GM19099 (cell line): ENCODE data around the gene MRS2.

Source experiments
- POLR2A ChIP-seq: IDR thresholded peaks from 3 replicates; pipeline ENCODE4 v1.6.1; 2011; ENCODE audit warnings: low read depth; ENCODE audit not compliant: insufficient read length; ENCODE audit errors: extremely low read depth

Gene MRS2

DNA sequence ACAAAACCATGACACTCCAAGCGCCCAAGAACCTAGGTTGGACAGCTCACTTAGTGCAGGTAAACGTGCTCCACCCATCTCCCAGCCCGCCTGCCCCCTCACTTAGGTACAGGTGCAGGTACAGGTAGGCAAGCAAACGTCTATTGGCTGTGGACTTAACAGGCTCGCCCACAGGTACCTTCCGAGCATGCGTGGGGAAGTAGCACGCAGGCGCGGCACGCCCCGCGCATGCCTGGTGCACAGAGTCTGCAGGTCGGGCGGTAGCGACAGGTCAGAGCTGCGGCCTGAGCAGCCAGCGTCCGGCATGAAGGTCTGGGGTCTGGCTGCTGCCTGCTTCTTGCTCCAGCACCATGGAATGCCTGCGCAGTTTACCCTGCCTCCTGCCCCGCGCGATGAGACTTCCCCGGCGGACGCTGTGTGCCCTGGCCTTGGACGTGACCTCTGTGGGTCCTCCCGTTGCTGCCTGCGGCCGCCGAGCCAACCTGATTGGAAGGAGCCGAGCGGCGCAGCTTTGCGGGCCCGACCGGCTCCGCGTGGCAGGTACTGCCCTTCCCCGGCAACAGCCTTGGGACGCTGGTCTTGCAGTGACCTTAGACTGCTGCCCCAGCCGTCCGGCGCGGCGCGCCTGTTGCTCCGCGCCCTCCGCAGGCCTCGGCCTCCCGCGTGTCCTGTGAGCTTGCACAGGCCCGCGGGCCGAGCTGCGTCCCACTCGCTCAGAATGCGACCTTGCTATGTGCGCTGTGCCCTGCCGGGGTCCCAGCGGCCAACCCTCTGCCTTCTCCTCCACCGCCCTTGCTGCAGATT lies at the start of gene MRS2:
Gene MRS2 (plus strand): TSS at position 240 of the 804 bp plus-strand sequence. CDS start 111 bp downstream, at position 351.
- TF ChIP-seq POLR2A, result peak; percentile 92

- no peak for TF ChIP-seq POLR2A
These were observed 48.9 kb upstream of the MRS2 start for GRCh38 chr6:24353861-24354260.

- TF ChIP-seq POLR2A, result no peak
These were observed 47.3 kb upstream of the MRS2 start for GRCh38 chr6:24355393-24355792.

DNA sequence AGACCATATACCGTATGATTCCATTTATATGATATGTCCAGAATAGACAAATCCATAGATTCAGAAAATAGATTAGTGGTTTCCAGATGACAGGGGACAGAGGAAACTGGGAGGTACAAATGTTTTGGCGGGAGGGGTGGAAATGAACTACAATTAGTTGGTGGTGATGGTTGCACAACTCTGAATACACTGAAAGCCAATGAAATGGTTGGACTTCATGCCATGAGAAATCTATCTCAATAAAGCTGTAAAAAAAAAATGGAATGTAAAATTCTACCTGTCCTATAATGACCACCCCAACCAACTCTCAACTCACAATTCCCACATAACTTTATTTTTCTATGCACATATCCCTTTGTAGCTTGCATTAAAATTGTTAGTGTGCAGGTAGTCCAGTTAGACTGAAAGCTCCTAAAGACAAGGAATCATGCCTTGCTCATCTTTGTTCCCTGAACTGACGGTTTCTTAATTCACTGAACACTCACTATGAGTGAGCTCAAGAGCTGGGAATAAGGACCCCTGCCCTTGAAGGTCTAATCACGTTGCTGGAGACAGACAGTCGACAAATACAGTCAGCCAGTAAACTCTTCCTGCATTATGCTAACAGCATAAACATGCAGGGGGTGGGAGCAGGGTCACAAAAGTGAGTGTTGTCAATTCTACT lies 46.3 kb upstream of the MRS2 start:
- TF ChIP-seq POLR2A, result no peak

DNA sequence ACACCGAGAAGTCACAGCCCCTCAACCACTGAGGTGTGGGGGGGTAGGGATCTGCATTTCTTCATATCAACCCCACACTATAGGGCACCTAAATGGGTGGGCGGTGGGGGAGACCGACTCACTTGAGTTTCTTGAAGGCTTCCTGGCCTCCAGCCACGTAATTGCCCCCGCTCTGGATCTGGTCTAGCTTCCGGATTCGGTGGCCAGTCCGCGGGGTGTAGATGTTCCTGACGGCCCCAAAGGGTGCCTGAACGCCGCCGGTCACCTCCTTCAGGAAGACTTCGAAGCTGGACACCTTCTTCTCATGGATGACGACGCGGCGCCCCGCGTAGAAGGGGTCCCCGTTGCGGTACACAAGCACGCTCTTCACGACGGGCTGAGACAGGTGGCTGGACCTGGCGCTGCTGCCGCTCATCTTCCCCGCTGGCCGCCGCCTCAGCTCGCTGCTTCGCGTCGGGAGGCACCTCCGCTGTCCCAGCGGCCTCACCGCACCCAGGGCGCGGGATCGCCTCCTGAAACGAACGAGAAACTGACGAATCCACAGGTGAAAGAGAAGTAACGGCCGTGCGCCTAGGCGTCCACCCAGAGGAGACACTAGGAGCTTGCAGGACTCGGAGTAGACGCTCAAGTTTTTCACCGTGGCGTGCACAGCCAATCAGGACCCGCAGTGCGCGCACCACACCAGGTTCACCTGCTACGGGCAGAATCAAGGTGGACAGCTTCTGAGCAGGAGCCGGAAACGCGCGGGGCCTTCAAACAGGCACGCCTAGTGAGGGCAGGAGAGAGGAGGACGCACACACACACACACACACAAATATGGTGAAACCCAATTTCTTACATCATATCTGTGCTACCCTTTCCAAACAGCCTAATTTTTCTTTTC lies 45.2 kb upstream of the MRS2 start, which contains the start of gene DCDC2:
Gene DCDC2 (minus strand): TSS at position 724 of the 883 bp plus-strand sequence. CDS start 309 bp downstream, at position 415.
- TF ChIP-seq POLR2A, result no peak

DNA sequence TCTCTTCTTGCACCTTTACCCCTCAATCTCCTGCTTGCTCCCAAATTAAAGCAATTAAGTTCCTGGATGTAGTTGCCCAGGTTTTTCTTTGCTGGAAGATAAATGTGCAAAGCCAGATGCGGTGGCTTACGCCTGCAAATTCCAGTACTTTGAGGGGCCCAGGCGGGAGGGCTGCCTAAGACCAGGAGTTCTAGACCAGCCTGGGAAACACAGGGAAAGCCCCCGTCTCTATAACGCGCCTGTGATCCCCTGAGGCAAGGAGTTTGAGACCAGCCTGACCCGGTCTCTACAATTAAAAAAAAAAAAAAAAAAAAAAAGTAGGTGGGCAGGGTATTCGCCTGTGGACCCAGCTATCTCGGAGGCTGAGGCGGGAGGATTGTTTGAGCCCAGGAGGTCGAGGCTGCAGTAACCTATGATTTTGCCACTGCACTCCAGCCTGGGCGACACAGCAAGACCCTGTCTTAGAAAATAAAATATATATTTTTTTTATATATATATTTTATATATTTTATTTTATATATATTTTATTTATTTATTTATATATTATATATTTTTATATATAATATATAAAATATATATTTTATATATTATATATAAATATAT lies 44.4 kb upstream of the MRS2 start:
- no peak for TF ChIP-seq POLR2A

DNA sequence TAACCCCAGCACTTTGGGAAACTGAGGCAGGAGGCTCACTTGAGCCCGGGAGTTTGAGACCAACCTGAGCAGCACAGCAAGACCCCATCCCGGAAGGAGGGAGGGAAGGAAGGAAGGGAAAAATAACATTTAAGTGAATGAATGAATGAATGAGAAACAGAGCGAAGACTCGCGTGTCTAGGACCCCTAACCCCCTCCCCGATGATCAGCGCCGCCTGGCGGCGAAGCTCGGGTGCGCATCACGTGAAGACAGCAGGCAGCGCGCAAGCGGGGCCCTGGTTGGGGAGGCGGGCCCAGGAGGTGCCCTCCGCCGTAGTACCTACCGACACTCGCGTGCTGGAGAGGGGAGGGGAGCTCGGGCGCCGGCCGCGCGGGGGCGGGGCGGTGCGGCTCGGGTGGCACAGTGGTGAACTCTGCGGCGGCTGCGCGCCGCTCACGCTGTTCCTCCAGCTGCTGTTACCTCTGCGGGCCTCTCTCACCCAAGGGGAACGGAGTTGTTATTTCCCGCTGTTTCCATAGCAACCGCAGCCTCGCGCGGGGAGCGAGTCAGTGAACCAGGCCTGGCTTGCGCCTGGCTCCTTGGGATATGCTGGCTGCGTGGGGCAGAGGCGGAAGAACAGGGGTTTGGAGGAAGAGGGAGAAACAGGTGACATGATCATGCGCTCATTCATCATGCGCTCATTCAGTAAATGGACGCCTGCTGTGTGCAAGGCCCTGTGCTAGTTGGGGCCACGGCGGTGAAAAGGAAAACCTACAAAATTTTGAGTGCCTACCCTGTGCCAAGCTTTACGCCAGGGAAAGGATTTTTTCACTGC lies 42.9 kb upstream of the MRS2 start:
- no peak for TF ChIP-seq POLR2A

GRCh38 chr6:24374612-24375011 lies 28.1 kb upstream of the MRS2 start:
- no peak for TF ChIP-seq POLR2A

GRCh38 chr6:24376871-24377270 lies 25.9 kb upstream of the MRS2 start:
- TF ChIP-seq POLR2A, result no peak

DNA sequence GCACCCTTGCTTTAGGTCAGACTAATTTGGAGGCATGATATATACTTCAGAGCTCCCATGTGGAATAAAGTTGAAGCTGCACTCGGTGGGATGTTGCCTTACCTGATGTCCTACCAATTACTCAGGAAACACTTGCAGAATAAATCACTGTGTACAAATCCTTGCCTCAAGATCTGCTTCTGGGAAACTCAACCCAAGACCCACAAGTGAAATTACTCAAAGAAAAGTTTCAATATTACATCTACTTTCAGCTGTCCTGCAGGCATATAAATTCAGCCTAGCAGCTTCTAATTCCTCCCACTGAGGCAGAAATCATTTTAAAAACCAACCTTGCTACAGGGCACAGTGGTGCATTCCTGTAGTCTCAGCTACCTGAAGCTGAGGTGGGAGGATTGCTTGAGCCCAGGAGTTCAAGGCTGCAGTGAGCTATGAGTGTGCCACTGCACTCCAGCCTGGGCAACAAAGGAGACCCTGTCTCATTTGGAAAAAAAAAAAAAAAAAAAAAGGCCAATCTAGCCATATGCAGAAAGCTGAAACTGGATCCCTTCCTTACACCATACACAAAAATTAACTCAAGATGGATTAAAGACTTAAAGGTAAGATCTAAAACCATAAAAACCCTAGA lies 24.2 kb upstream of the MRS2 start:
- no peak for TF ChIP-seq POLR2A

DNA sequence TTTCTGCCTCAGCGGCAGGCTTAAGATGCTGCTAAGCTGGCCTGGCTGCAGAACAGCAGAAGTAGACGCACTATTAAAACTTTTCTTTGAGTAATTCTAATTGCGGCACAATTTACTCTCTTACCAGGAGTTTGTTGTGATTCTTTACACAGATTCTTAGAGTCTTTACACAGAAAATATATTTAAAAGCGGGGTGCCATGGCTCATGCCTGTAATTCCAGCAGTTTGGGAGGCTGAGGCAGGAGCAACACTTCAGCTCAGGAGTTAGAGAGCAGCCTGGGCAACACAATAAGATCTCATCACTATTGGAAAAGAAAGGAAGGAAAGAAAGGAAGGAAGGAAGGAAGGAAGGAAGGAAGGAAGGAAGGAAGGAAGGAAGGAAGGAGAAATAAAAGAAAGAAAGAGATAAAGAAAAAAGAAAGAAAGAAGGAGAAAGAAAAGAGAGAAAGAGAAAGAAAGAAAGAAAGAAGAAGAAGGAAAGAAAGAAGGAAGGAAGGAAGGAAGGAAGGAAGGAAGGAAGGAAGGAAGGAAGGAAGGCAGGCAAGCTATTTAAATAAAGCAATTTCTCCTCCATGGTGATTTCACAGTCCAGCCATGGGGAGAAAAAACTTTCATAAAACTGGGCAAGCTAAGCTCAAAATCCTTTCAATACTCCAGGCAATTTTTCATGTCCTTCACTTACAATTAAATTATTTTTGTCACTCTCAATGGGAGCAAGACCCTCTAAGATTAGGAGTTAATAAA lies 21.1 kb upstream of the MRS2 start:
- no peak for TF ChIP-seq POLR2A

DNA sequence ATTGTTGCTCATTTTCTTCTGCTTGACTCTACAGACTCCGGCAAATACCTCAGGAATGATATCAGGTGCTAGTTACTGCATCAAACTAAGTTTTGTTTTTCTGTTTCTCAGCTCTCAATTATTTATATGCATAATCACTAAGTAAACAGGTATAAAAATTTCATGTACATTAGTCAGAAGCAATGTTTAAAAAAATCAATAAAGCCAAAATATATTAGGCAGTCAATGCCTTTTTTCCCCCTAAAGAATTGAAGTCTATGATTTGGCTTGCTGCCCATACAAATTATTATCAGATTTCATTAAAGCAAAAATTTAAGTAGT lies 20.6 kb upstream of the MRS2 start:
- TF ChIP-seq POLR2A, result no peak
